ENCODE results near the gene MAP1LC3A. TPM values are rescaled to one million over a fixed set of nuclear protein-coding genes. Genes with fewer than 3 reads are reported as not detected.

The MAP1LC3A gene
- 22.7 and 30.8 TPM in 2 replicates for total RNA-seq

DNA sequence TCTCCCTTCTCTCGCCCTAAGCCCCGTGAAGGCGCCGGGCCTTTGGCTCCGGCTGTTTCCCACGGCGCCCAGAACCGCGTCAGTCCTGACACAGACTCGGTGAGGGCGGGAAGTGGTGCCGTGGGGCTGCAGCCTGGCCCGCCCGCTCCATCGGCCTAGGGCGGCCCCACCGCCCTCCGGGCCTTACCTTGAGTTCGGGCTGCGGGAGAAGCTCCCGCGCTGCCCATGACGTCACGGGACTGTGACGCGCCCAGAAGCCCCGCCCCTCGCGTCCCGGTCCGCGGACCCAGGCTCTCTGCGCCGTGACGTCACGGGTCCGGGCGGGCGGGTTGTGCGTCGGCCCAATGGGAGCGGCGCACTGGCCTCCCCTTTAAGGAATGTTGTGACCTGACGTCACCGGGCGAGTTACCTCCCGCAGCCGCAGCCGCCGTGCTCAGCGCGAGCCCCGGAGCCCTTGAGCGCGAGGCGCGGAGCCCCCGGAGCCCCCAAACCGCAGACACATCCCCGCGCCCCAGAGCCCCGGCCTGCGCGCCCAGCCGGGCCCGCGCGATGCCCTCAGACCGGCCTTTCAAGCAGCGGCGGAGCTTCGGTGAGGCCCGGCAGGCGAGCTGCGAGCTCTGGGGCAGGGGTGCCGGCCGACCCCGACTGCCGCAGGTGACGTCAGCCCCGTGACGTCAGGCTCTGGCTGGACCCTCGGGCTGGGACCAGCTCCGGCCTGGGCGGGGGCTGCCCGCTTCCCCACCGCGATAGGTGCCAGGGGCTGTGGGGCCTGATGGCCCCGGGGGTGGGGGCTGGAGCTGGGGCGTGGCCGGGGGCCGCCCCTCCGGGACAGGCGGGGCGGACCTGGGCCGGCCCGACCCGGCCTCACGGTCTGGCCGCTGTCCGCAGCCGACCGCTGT lies at the start of gene MAP1LC3A:
MAP1LC3A (plus strand) TSS at position 399 of the 899 bp plus-strand sequence; CDS start at position 550, 151 bp downstream.

DNA sequence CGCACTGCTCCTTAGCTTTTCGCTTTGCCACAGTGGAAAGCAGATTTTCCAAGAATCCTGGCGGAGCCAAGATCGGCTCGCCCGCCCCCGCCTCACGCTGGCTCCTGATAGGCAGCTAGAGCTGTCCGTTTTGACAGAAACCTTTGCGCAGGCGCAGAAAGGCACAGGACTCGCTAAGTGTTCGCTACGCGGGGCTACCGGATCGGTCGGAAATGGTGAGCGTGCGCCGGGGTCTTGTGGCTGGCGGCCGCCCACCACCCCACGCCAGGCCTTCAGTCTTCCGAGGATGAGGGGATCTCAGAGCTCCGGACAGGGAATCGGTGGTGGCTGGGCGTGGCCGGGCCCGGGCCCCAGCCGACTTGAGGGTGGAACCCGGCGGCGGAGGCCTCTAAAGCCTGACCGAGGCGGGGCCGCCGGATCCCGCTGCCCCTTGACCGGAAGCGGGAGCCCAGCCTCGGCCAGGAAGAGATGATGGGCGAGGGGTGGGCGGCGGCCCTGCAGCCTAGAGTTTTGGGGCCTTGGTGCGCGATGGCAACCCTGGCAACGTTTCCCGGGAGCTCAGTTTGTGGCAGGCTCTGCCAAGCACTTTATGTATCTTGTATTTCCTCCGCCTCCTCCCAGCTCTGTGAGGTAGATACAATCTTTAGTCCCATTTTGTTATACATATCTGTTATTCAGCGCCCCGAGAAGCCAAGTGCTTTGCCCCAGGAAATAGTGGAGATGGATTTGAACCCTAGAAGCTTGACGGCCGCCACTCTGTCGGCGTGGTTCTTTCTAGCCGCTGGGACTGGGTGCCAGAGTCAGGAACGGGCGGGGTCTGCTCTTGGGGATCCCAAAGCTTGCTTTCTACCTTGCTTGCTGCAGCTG lies 42.0 kb upstream of the MAP1LC3A start, which contains the start of gene DYNLRB1:
DYNLRB1 (plus strand) TSS at position 176 of the 867 bp plus-strand sequence; CDS start at position 213, 37 bp downstream.

Small RNAs within 50 kb of the gene (small RNA-seq; reads per million reads assigned to genes)
- gene RF00019, result not detected

Other genes starting within 250 kb of the MAP1LC3A start
- 74.6 and 74.9 TPM in 2 replicates for gene ITCH, start 195.4 kb upstream of the MAP1LC3A start, total RNA-seq
- 73.1 and 76.4 TPM in 2 replicates for gene DYNLRB1, start 42.3 kb upstream of the MAP1LC3A start, total RNA-seq
- 14.7 and 15.7 TPM in 2 replicates for gene PIGU, start 118.4 kb downstream of the MAP1LC3A start, total RNA-seq
- gene TP53INP2, start 145.6 kb downstream of the MAP1LC3A start, total RNA-seq, result 8.9 and 14.1 TPM in 2 replicates

All from articular chondrocyte of knee joint (primary cell).